GM15510 (cell line): Measurements from ENCODE around the gene PON3.

Source experiments
- POLR2A ChIP-seq: IDR thresholded peaks from 3 replicates; pipeline ENCODE4 v1.6.1; 2011; ENCODE audit warnings: borderline replicate concordance; ENCODE audit not compliant: insufficient read length; ENCODE audit errors: extremely low read depth

Gene PON3

DNA sequence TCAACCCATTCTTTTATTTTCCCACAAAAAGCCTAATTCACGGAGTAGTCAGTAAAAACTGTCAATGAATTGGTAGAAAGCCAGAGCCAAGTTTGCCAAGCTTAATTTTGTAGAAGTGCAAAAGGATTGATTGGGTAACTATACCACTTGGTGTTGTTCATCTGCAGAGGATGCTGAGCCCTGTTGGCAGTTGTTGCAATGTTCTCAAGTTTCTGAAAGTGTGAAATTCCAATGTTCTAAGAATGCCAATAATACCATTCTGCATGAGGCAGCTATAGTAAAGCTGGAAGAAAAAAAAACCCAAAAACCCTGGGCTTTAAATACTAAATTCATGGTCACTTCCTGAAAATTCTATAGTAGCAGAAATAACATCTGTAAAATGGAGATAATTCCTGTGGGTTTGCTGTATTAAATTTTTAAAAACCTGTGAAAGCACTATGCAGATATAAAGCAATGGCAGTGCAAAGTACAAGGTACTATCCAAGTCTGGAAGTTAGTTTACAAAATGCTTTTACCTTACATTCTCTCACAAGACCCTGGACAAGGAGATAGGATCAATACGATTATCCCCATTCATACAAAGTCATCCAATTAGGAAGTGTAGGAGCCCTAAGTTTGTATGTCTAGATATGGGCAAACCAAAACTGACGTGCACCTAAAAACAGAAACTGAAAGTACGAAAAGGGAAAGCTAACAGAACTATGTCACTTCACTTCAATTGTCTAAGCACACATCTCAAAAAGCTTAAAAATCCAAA is 65.8 kb downstream of the PON3 start:
- TF ChIP-seq POLR2A, result no peak

- no peak for TF ChIP-seq POLR2A
Observed at GRCh38 chr7:95327356-95327755, 68.8 kb downstream of the PON3 start.

GRCh38 chr7:95324431-95324830 is 71.7 kb downstream of the PON3 start, which contains the start of gene PON1:
TSS of gene PON1 (minus strand) at chr7:95324532. CDS start at chr7:95324475, 57 bp downstream.
- no peak for TF ChIP-seq POLR2A

DNA sequence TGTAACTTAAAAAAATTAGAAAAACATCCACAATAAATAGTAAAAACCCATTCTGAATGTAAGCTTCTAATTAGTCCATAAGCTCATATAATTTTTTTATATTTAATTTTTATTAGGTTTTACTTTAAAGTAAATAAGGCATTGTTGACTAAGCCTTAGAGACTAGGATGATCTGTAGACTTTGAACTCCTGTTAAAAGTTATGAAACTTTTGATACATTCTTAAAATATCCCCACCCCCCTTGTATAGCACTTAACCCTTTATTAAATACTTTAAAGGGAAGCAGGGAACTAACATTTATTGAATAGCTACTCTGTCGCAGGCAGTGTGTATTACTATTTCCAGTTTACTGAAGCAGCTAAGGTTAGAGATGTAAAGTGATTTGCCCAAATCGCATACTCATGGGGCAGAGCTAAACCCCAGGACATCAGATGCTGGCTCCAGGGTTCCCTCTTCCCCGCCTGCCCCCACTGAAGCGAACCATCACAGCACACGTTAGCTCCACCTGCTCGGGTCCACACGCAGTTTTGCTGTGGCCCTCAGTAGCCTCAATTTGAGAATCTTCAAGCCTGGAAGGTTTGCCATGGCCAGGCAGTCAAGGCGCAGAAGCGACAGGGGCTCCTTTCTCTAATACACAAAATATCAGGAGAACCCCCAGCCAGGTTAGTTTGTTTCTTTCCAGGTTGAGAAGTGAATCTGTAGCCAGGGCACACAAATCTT is 72.6 kb downstream of the PON3 start:
- TF ChIP-seq POLR2A, result no peak

- TF ChIP-seq POLR2A, result no peak
Observed at GRCh38 chr7:95322854-95323253, 73.3 kb downstream of the PON3 start.

- no peak for TF ChIP-seq POLR2A
Observed at GRCh38 chr7:95322396-95322795, 73.8 kb downstream of the PON3 start.

GRCh38 chr7:95321720-95322119 is 74.5 kb downstream of the PON3 start:
- TF ChIP-seq POLR2A, result no peak

DNA sequence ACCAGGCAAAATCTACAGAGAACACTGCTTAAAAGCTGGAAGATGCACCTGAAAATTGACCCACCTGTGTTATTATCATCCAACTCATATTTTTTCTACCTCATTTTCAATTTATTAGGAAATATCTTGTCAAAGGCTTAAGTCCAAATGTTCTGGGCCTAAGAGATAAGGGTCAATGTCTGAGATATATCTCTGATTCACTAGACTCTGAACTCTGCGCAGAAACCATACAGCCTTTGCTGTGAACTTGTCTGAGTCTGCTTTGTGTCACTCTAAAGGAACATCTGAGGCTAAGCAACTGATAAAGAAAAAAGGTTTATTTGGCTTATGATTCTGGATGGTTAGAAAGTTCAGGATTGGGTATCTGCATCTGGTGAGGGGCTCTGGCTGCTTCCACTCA is 75.5 kb downstream of the PON3 start:
- TF ChIP-seq POLR2A, result no peak

DNA sequence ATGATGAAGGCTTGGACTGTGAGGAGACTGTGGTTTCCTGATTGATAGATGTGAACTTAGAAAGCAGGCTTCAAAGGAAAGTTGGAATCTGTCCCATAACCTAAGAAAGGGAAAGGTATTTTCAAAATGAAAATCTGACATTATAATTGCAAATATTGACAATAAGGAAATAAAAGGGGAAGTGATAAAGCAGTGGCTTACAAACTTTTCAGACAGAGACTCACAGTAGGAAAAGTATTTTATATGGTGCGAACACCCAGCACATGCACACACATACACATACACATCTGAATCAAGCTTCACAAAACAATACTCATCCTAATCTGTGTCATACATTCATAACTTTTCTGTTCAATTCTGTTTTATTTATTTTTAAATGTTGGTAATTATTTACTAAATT is 76.6 kb downstream of the PON3 start:
- no peak for TF ChIP-seq POLR2A

GRCh38 chr7:95318501-95319100 is 77.6 kb downstream of the PON3 start:
- TF ChIP-seq POLR2A, result no peak

DNA sequence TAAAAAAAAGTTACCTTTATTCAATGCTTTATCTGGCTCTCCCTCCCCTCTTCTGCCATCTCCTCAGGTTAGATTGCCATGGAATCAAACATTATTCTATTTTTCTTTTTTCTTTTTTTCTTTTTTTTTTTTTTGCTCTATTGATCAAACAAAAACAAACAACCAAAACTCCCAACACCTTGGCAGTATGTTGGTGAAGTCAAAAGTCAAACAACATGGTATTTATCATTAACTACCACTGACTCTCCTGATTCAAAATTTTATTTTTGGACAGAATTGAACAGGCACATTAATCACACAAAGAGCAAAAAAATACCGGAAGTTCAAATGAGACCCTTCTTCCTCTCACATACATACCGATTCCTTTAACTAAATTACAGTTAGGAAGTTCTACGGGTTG is 78.2 kb downstream of the PON3 start:
- TF ChIP-seq POLR2A, result no peak

- TF ChIP-seq POLR2A, result no peak
Observed at GRCh38 chr7:95317546-95317945, 78.6 kb downstream of the PON3 start.

- no peak for TF ChIP-seq POLR2A
Observed at GRCh38 chr7:95316588-95316987, 79.6 kb downstream of the PON3 start.

- no peak for TF ChIP-seq POLR2A
Observed at GRCh38 chr7:95312561-95312960, 83.6 kb downstream of the PON3 start.

DNA sequence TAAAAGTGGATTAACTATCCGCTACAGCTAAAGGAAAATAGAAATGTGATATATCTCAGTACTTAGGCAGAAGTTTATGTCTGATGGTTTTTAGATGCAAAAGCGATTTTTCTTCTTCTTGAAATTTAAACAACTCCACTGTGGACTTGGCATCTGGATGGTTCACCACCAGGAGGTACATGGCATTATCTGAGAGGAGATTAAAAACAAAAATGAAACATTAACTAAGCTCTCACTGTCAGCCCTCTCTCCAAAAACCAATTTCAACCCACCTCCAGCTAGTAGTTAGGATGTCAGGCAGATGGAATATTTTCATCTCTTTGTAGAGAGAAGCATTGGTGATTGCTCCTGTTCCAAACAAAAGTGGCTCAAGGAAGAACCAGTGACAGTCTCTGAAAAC is 84.8 kb downstream of the PON3 start:
- TF ChIP-seq POLR2A, result no peak

- TF ChIP-seq POLR2A, result no peak
Observed at GRCh38 chr7:95309951-95310350, 86.2 kb downstream of the PON3 start.
